ENCODE data around the gene ZCWPW2. TPM values are rescaled to one million over a fixed set of nuclear protein-coding genes. Genes with fewer than 3 reads are reported as not detected.

The ZCWPW2 gene
- polyA plus RNA-seq, 1 donor = 0.69 TPM

DNA sequence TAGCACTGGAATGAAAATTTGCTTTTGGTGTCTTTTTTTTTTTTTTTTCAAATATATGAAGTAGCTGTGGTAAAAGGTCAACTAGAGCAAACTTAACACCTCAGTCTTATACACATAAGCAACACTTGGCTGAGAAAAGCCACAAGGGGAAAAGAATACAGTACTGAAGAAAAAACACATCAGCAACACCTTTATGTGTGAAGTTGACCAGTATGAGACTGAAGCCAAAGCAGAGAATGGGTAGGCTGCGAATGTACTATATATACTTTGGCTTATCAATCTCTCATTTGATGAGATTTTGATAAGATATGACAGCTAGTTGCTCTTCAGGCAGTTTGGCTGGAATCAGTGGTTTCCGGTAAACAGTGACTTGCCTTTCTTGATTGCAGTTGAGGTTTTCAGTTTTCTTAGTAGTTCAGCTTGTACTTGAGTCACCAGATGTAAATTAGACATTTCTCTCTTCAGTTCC, 22.0 kb upstream of the ZCWPW2 start:
- Histone ChIP-seq H3K27ac (ENCODE audit: low read length) (no peak overlapping the region), H3K27me3 (ENCODE audit: control insufficient read depth, insufficient read depth, low read length) (no peaks in the 10 kb centered on the region), H3K4me3 (ENCODE audit: low read length) (no peak overlapping the region), H3K36me3 (ENCODE audit: control insufficient read depth, insufficient read depth, low read length) (peaks cover 26% of the 10 kb centered on the region), H3K4me1 (ENCODE audit: control insufficient read depth, insufficient read depth, low read length) (no peaks in the 10 kb centered on the region), H3K9me3 (ENCODE audit: control insufficient read depth, low read depth, low read length) (no peaks in the 10 kb centered on the region)
- no CpG with 5 or more reads among the region's 2 CpGs for WGBS (ENCODE audit: insufficient coverage, low lambda C conversion rate)
- DNase-seq = no peak

DNA sequence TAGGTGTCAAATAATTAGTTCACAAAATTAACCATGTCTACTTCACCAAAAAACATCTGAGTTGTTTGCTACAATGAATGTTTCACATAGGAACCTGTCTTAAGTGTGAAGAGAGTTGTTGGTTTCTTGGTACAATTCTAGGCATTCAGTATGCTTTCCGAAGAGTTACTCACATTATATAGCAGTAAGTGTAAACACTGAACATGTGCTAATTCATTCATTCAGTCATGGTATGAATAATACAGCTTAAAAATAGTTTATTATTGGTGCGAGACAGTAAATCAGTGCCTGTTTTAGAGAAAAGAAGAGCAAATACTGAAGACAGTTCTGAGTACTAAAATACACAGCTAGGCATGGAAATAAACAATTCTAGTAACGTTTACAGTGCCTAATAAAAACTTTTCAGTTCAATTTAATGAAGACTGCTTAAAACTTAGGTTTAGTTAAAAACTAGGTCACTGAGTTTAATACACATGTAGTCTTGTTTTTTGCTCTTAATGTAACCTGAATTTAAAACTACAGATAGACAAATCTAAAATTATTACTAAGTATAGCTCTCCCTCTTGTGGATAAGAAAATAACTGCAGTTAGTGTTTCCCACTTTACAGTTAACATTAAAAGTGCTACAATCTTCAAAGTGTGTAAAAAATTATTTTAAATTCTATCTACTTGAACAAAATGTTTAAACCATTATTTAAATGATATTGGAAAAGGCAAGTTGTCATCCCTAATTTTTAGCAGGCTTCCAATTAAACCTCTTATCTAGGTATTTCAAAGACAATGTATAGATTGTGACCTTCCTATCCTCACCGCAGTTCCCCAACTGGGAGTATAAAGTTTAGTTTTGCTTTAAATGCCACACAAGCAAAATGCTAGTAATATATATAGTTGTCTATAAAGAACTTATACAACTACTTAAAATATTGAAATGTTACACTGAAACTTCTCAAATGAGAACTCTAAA, 20.1 kb upstream of the ZCWPW2 start:
- 70% methylated on average over 3 of the region's 4 CpGs for WGBS (ENCODE audit: insufficient coverage, low lambda C conversion rate)
- no peaks in the 10 kb centered on the region for H3K4me1 ChIP-seq (ENCODE audit: control insufficient read depth, insufficient read depth, low read length)
- no peaks in the 10 kb centered on the region for H3K27me3 ChIP-seq (ENCODE audit: control insufficient read depth, insufficient read depth, low read length)
- no peak overlapping the region for H3K27ac ChIP-seq (ENCODE audit: low read length)
- H3K36me3 ChIP-seq (ENCODE audit: control insufficient read depth, insufficient read depth, low read length) = peaks cover 24% of the 10 kb centered on the region
- DNase-seq = peak in 1 of 2 donors; percentile 9
- no peak overlapping the region for H3K4me3 ChIP-seq (ENCODE audit: low read length)
- no peaks in the 10 kb centered on the region for H3K9me3 ChIP-seq (ENCODE audit: control insufficient read depth, low read depth, low read length)

- DNase-seq = no peak
- H3K4me1 ChIP-seq (ENCODE audit: control insufficient read depth, insufficient read depth, low read length) = no peaks in the 10 kb centered on the region
- no peak overlapping the region for H3K4me3 ChIP-seq (ENCODE audit: low read length)
- H3K27ac ChIP-seq (ENCODE audit: low read length) = no peak overlapping the region
- peaks cover 22% of the 10 kb centered on the region for H3K36me3 ChIP-seq (ENCODE audit: control insufficient read depth, insufficient read depth, low read length)
- H3K27me3 ChIP-seq (ENCODE audit: control insufficient read depth, insufficient read depth, low read length) = no peaks in the 10 kb centered on the region
- no peaks in the 10 kb centered on the region for H3K9me3 ChIP-seq (ENCODE audit: control insufficient read depth, low read depth, low read length)
Observed at GRCh38 chr3:28334552-28334951, 14.0 kb upstream of the ZCWPW2 start.

- no peaks in the 10 kb centered on the region for H3K27me3 ChIP-seq (ENCODE audit: control insufficient read depth, insufficient read depth, low read length)
- no peak overlapping the region for H3K27ac ChIP-seq (ENCODE audit: low read length)
- DNase-seq = no peak
- WGBS (ENCODE audit: insufficient coverage, low lambda C conversion rate) = 57% methylated on average over 1 of the region's 2 CpGs
- H3K36me3 ChIP-seq (ENCODE audit: control insufficient read depth, insufficient read depth, low read length) = peaks cover 22% of the 10 kb centered on the region
- no peaks in the 10 kb centered on the region for H3K9me3 ChIP-seq (ENCODE audit: control insufficient read depth, low read depth, low read length)
- no peaks in the 10 kb centered on the region for H3K4me1 ChIP-seq (ENCODE audit: control insufficient read depth, insufficient read depth, low read length)
- H3K4me3 ChIP-seq (ENCODE audit: low read length) = no peak overlapping the region
Observed at GRCh38 chr3:28335246-28335645, 13.3 kb upstream of the ZCWPW2 start.

DNA sequence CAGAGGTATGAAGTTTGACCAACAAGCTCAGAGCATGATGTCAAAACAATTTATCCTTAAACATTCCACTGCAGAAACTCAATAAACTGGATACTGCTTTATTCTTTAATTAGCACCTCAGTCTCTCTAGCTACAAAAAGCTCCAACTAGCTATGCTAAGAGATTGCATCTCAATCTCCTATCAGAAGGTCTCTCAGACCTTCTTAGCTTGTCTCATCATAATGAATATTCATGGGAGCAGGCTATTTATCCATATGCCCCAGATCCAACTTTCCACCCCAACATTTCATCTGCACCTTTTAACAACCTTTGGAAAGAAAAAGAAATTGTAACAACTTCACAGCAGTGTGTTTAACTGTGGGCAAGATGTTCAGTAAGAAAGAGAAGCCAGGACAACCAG, 11.3 kb upstream of the ZCWPW2 start:
- no peaks in the 10 kb centered on the region for H3K9me3 ChIP-seq (ENCODE audit: control insufficient read depth, low read depth, low read length)
- H3K4me3 ChIP-seq (ENCODE audit: low read length) = no peak overlapping the region
- no peaks in the 10 kb centered on the region for H3K27me3 ChIP-seq (ENCODE audit: control insufficient read depth, insufficient read depth, low read length)
- peaks cover 18% of the 10 kb centered on the region for H3K36me3 ChIP-seq (ENCODE audit: control insufficient read depth, insufficient read depth, low read length)
- no peaks in the 10 kb centered on the region for H3K4me1 ChIP-seq (ENCODE audit: control insufficient read depth, insufficient read depth, low read length)
- DNase-seq = no peak
- no peak overlapping the region for H3K27ac ChIP-seq (ENCODE audit: low read length)

- H3K36me3 ChIP-seq (ENCODE audit: control insufficient read depth, insufficient read depth, low read length) = peaks cover 6% of the 10 kb centered on the region
- no peak overlapping the region for H3K27ac ChIP-seq (ENCODE audit: low read length)
- no peaks in the 10 kb centered on the region for H3K9me3 ChIP-seq (ENCODE audit: control insufficient read depth, low read depth, low read length)
- no peak overlapping the region for H3K4me3 ChIP-seq (ENCODE audit: low read length)
- DNase-seq = peak in 1 of 2 donors; percentile 31
- H3K27me3 ChIP-seq (ENCODE audit: control insufficient read depth, insufficient read depth, low read length) = no peaks in the 10 kb centered on the region
- H3K4me1 ChIP-seq (ENCODE audit: control insufficient read depth, insufficient read depth, low read length) = peaks cover 7% of the 10 kb centered on the region
Observed at GRCh38 chr3:28343144-28343543, 5.4 kb upstream of the ZCWPW2 start.

GRCh38 chr3:28345690-28346089, 2.8 kb upstream of the ZCWPW2 start:
- Histone ChIP-seq H3K27me3 (ENCODE audit: control insufficient read depth, insufficient read depth, low read length) (no peaks in the 10 kb centered on the region), H3K9me3 (ENCODE audit: control insufficient read depth, low read depth, low read length) (no peaks in the 10 kb centered on the region), H3K4me1 (ENCODE audit: control insufficient read depth, insufficient read depth, low read length) (peaks cover 7% of the 10 kb centered on the region), H3K4me3 (ENCODE audit: low read length) (no peak overlapping the region), H3K36me3 (ENCODE audit: control insufficient read depth, insufficient read depth, low read length) (no peaks in the 10 kb centered on the region), H3K27ac (ENCODE audit: low read length) (no peak overlapping the region)
- no peak for DNase-seq
- no CpG with 5 or more reads among the region's 1 CpG for WGBS (ENCODE audit: insufficient coverage, low lambda C conversion rate)

DNA sequence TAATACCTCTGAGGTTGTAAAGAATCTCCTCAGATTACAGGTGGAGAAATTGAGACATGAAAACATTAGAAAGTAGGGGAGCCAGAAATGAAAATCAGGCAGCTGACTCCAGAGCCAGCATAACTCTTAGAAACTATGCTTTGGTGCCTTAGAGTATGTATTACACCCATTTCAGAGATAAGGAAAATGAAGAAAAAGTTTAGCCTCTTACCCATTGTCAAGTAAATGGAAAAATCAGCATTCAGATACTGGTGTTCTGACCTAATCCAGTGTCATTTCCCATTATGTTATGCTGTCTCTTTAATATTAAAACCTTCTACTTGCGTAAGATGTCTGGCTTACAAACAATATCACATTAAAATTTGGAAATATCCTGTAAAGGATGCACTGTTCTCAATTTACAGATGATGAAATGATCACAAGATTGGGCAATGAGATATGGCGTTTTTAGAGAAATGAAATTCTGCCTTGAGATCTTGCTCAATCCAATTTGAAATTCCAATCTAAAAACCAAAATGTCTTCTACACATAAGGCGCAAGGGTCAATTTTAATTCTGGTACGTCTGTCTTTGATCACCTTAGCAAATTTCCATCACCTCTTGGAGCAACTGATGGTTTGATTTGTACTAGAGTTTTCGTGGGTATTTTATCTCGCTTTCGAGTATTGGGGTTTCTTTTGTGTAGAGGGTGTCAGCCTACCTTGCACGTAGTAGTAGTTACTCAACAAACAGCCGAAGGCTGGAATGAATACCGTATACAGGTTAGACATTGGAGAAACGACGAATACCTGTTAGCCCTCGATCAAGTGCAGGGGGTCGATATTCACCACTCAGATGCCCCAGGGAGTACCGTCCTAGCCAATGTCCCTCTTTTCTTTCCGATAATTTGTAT, 902 bp upstream of the ZCWPW2 start:
- peaks cover 7% of the 10 kb centered on the region for H3K4me1 ChIP-seq (ENCODE audit: control insufficient read depth, insufficient read depth, low read length)
- H3K9me3 ChIP-seq (ENCODE audit: control insufficient read depth, low read depth, low read length) = no peaks in the 10 kb centered on the region
- peak overlapping the region; percentile 98 for H3K27ac ChIP-seq (ENCODE audit: low read length)
- no peaks in the 10 kb centered on the region for H3K27me3 ChIP-seq (ENCODE audit: control insufficient read depth, insufficient read depth, low read length)
- WGBS (ENCODE audit: insufficient coverage, low lambda C conversion rate) = 0% methylated on average over 3 of the region's 16 CpGs
- no peaks in the 10 kb centered on the region for H3K36me3 ChIP-seq (ENCODE audit: control insufficient read depth, insufficient read depth, low read length)
- H3K4me3 ChIP-seq (ENCODE audit: low read length) = peak overlapping the region; percentile 78
- DNase-seq = no peak

DNA sequence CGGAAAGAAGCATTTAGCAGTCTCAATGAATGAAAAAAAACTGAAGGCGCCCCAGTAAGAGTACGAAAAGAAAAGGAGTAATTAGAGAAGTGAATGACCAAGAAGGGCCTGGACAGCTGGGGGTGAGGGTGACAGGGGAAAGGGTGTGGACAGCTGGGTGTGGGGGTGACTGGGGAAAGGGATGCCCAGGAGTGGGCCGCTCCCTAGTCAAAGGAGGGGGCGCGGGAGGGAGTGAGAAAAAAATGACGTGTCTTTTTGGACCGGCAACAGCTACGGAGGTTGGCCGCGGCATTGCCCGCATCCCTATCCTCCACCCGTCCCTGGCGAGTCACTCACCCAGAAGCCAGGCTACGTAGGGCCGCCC, 274 bp upstream of the ZCWPW2 start:
- H3K4me3 ChIP-seq (ENCODE audit: low read length) = peak overlapping the region; percentile 78
- DNase-seq = no peak
- WGBS (ENCODE audit: insufficient coverage, low lambda C conversion rate) = 0% methylated on average over 1 of the region's 16 CpGs
- H3K27ac ChIP-seq (ENCODE audit: low read length) = peak overlapping the region; percentile 98
- peaks cover 4% of the 10 kb centered on the region for H3K9me3 ChIP-seq (ENCODE audit: control insufficient read depth, low read depth, low read length)
- H3K36me3 ChIP-seq (ENCODE audit: control insufficient read depth, insufficient read depth, low read length) = peaks cover 3% of the 10 kb centered on the region
- H3K27me3 ChIP-seq (ENCODE audit: control insufficient read depth, insufficient read depth, low read length) = no peaks in the 10 kb centered on the region
- peaks cover 7% of the 10 kb centered on the region for H3K4me1 ChIP-seq (ENCODE audit: control insufficient read depth, insufficient read depth, low read length)

DNA sequence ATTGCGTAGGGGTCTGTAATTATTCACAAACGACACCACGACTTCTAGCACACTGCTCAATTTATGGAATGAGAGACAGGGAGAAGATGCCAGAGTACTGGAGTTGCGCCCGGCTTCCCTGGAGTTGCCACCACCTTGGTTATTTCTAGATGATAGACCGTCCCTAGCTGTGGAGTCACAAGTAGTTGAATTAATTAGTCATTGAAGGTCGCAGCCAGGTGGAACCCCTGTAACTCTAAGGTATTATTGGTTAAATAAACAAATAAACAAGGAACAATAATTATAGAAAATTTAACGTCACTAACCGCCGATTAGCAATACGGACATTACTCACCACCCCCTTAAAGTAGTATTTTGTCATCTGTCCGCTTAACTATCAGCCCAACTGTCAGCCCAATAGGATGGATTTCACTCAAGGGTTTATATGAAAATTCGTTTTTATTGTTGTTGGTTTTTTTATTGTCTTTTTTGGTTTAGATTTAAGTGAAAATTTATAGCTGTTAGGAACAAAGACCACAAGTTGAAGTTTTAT, 1.0 kb downstream of the ZCWPW2 start:
- Histone ChIP-seq H3K27ac (ENCODE audit: low read length) (peak overlapping the region; percentile 98), H3K36me3 (ENCODE audit: control insufficient read depth, insufficient read depth, low read length) (peaks cover 3% of the 10 kb centered on the region), H3K4me3 (ENCODE audit: low read length) (peak overlapping the region; percentile 78), H3K4me1 (ENCODE audit: control insufficient read depth, insufficient read depth, low read length) (peaks cover 7% of the 10 kb centered on the region), H3K9me3 (ENCODE audit: control insufficient read depth, low read depth, low read length) (peaks cover 4% of the 10 kb centered on the region), H3K27me3 (ENCODE audit: control insufficient read depth, insufficient read depth, low read length) (no peaks in the 10 kb centered on the region)
- no peak for DNase-seq
- WGBS (ENCODE audit: insufficient coverage, low lambda C conversion rate) = 50% methylated on average over 4 of the region's 13 CpGs
